GM23248 (cell line): ENCODE data around the gene SRRM4.

ENCODE experiments used
- EZH2 ChIP-seq: fragments of 200-600 bp; sonication (generic); IDR thresholded peaks from 2 replicates; pipeline ENCODE4 v1.6.1; 2018; ENCODE audit warnings: antibody characterized with exemption, mild to moderate bottlenecking; ENCODE audit not compliant: insufficient read depth, poor library complexity, severe bottlenecking
- EZH2phosphoT487 ChIP-seq: fragments of 200-600 bp; sonication (generic); IDR thresholded peaks from 2 replicates; pipeline ENCODE4 v1.6.1; 2018; ENCODE audit warnings: antibody characterized with exemption, moderate library complexity, mild to moderate bottlenecking, low read depth; ENCODE audit not compliant: insufficient read depth

DNA sequence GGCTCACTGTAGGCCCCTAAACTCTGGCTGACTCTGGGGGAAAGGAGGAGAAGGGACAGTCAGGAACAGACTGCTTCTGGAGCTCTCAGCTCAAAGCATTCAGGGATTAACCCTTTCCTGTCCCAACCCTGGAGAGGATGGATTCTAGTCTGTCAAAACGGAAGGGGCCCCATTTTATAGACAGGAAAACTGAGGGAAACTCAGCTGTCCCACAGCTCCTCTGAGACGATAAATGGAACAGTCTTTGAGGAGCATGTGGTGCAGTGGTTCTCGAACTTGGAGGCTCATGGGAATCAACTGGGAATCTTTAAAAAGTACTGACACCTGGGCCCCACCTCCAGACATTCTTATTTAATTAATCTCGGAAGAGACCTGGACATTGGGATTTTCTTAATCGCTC is 23.7 kb downstream of the SRRM4 start:
- no peak for TF ChIP-seq EZH2phosphoT487
- TF ChIP-seq EZH2: no peak
